Measurements from ENCODE around the gene APPL1. TPM values are rescaled to one million over a fixed set of nuclear protein-coding genes. Genes with fewer than 3 reads are reported as not detected.

APPL1 gene
- total and polyA plus RNA-seq, 2 of the 8 experiments (the other 6 are each of a cell fraction or from before 2014, with no cell fraction given) = 9.4 to 34.4 TPM

GRCh38 chr3:57279685-57280084 lies 52.2 kb downstream of the APPL1 start (continued):
- TF ChIP-seq ASH2L (IDR thresholded peaks at IDR 0.05; ENCODE audit: low read length) (no peak), PHF8 (conservative IDR thresholded peaks at IDR 0.05; ENCODE audit: low read depth, low read length) (no peak), NANOG (IDR thresholded peaks at IDR 0.05; ENCODE audit: insufficient read depth, low read depth, low read length, poor library complexity, severe bottlenecking) (no peak), TBP (IDR thresholded peaks at IDR 0.05; ENCODE audit: low read depth, low read length) (no peak)

All from H1 (cell line).